Keratinocyte (primary cell): Measurements from ENCODE around the gene FBXO10. TPM values are rescaled to one million over a fixed set of nuclear protein-coding genes. Genes with fewer than 3 reads are reported as not detected.

ENCODE experiments used
- DNase-seq: peaks from one replicate; pipeline ENCODE4 v3.0.0-alpha.2; 2011; ENCODE audit warnings: low read depth, missing footprints, low spot score
- FAIRE-seq: peaks from 2 replicates; lab custom pipeline; 2011; peaks lifted over from hg19 to GRCh38; lab: Jason Lieb, UNC
- H2AFZ ChIP-seq: 2 replicates; pipeline ENCODE4 v1.6.0; 2012; ENCODE audit warnings: low read length, control low read depth, inconsistent platforms; ENCODE audit not compliant: control insufficient read depth
- H3K27ac ChIP-seq: 2 replicates; pipeline ENCODE4 v1.5.1; 2011; ENCODE audit warnings: low read length; ENCODE audit not compliant: control insufficient read depth, insufficient read depth
- H3K27me3 ChIP-seq: 3 replicates; pipeline ENCODE4 v1.6.0; 2011; ENCODE audit warnings: low read length; ENCODE audit not compliant: control insufficient read depth, insufficient read depth; ENCODE audit errors: extremely low read depth
- H3K36me3 ChIP-seq, 2 experiments: 2 replicates in 1 of 2; 3 replicates in 1 of 2; pipeline ENCODE4 v1.5.1; 2011; ENCODE audit warnings: low read length in 2 of 2, mild to moderate bottlenecking in 1 of 2; ENCODE audit not compliant: control insufficient read depth in 2 of 2, insufficient read depth in 2 of 2; ENCODE audit errors: extremely low read depth in 1 of 2
- H3K4me1 ChIP-seq: 3 replicates; pipeline ENCODE4 v1.5.1; 2011; ENCODE audit warnings: low read length; ENCODE audit not compliant: control insufficient read depth, insufficient read depth; ENCODE audit errors: extremely low read depth
- H3K4me2 ChIP-seq: 3 replicates; pipeline ENCODE4 v1.6.0; 2011; ENCODE audit warnings: low read depth, low read length; ENCODE audit not compliant: control insufficient read depth, insufficient read depth; ENCODE audit errors: extremely low read depth
- H3K4me3 ChIP-seq, 3 experiments: fragments of 200-600 bp in 1 of 3; sonication (generic) in 1 of 3; 2 replicates in 2 of 3; 3 replicates in 1 of 3; pipeline ENCODE4 v1.5.1; 2011 to 2016; ENCODE audit warnings: low read length in 3 of 3, mild to moderate bottlenecking in 3 of 3, control low read depth in 2 of 3, inconsistent platforms in 1 of 3, low read depth in 1 of 3, mixed read lengths in 1 of 3, mixed run types in 1 of 3, moderate library complexity in 1 of 3; ENCODE audit not compliant: control insufficient read depth in 2 of 3, insufficient read depth in 2 of 3; ENCODE audit errors: extremely low read depth in 1 of 3
- H3K79me2 ChIP-seq: 2 replicates; pipeline ENCODE4 v1.6.0; 2012; ENCODE audit warnings: low read length; ENCODE audit not compliant: control insufficient read depth, insufficient read depth
- H3K9ac ChIP-seq: 3 replicates; pipeline ENCODE4 v1.6.0; 2011; ENCODE audit warnings: low read length; ENCODE audit not compliant: control insufficient read depth, insufficient read depth; ENCODE audit errors: extremely low read depth
- H3K9me1 ChIP-seq: 3 replicates; pipeline ENCODE4 v1.6.0; 2011; ENCODE audit warnings: low read length; ENCODE audit not compliant: control insufficient read depth, insufficient read depth; ENCODE audit errors: extremely low read depth
- H3K9me3 ChIP-seq: 2 replicates; pipeline ENCODE4 v1.5.1; 2012; ENCODE audit warnings: low read depth, low read length; ENCODE audit not compliant: control insufficient read depth
- H4K20me1 ChIP-seq: 3 replicates; pipeline ENCODE4 v1.6.0; 2011; ENCODE audit warnings: low read length; ENCODE audit not compliant: control insufficient read depth, insufficient read depth; ENCODE audit errors: extremely low read depth
- EZH2 ChIP-seq: IDR thresholded peaks from one replicate; pipeline ENCODE4 v1.6.1; 2012; ENCODE audit warnings: inconsistent platforms, mild to moderate bottlenecking, low read length, moderate library complexity
- dilution Hi-C: fragments of 300-500 bp; cut with MboI; formaldehyde crosslinking; loops from one replicate; pipeline ENCODE4 v1.7.0; 2020; ENCODE audit warnings: low sequenced_read_pairs; ENCODE audit not compliant: extremely low pct_ligation_motif_present
- polyA plus RNA-seq, 5 experiments: library from polyadenylated mRNA; depleted of rRNA in 3 of 5; stranded (reverse) in 3 of 5; stranded (forward) in 1 of 5; unstranded in 1 of 5; fragments of >200 nt; gene quantifications; 1 replicate in 1 of 5; 2 replicates in 3 of 5; 3 replicates in 1 of 5; pipeline versions ENCODE4 v1.2.1 to v1.2.3, GENCODE V29; 2011 to 2012; ENCODE audit warnings: missing spikeins in 2 of 5, low read depth in 1 of 5, low replicate concordance in 1 of 5
- TF ChIP-seq, protein P1 (sequence below), 3 experiments: IDR thresholded peaks in 1 of 3; conservative IDR thresholded peaks in 1 of 3; optimal IDR thresholded peaks in 1 of 3; 2 replicates in 2 of 3; 3 replicates in 1 of 3; pipeline versions ENCODE3 to v1.5.1; 2011; ENCODE audit warnings: low read length in 3 of 3, mild to moderate bottlenecking in 3 of 3, moderate library complexity in 2 of 3, control low read depth in 1 of 3, inconsistent platforms in 1 of 3; ENCODE audit not compliant: insufficient read depth in 2 of 3; ENCODE audit errors: extremely low read depth in 1 of 3

FBXO10 gene
- polyA plus RNA-seq, 1 donor (not counting 4 experiments of a cell fraction or from before 2014, with no cell fraction given), result 4.1 TPM

DNA sequence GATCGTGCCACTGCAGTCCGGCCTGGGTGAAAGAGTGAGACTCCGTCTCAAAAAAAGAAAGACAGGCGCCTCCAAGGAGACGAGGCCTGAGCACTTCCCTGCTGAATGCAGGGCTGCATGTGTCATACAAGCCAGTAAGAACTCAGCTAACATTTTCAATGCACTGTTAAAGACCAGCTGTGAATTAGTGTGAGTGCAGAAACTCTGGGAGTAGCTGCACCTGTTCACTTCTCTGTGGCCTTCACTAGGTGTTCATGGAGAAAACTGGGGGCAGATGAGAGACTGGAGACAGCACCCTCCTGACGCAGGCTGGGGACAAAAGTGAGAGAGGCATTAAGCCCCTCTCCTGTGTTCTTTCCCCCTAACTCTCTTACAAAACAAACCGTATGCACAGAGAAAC, 41.8 kb downstream of the FBXO10 start:
- no peaks in the 10 kb centered on the region for H3K9me1 ChIP-seq
- H3K9ac ChIP-seq, result no peak overlapping the region
- H3K79me2 ChIP-seq, result no peaks in the 10 kb centered on the region
- H3K4me1 ChIP-seq, result no peaks in the 10 kb centered on the region
- no peaks in the 10 kb centered on the region for H3K9me3 ChIP-seq
- H3K4me2 ChIP-seq, result no peak overlapping the region
- H2AFZ ChIP-seq, result no peak overlapping the region
- H3K4me3 ChIP-seq, result no peak overlapping the region
- no peak overlapping the region for H3K27ac ChIP-seq
- FAIRE-seq, result no peak
- TF ChIP-seq, protein P1, sequence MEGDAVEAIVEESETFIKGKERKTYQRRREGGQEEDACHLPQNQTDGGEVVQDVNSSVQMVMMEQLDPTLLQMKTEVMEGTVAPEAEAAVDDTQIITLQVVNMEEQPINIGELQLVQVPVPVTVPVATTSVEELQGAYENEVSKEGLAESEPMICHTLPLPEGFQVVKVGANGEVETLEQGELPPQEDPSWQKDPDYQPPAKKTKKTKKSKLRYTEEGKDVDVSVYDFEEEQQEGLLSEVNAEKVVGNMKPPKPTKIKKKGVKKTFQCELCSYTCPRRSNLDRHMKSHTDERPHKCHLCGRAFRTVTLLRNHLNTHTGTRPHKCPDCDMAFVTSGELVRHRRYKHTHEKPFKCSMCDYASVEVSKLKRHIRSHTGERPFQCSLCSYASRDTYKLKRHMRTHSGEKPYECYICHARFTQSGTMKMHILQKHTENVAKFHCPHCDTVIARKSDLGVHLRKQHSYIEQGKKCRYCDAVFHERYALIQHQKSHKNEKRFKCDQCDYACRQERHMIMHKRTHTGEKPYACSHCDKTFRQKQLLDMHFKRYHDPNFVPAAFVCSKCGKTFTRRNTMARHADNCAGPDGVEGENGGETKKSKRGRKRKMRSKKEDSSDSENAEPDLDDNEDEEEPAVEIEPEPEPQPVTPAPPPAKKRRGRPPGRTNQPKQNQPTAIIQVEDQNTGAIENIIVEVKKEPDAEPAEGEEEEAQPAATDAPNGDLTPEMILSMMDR (optimal IDR thresholded peaks at IDR 0.05 in 1 of 3, IDR thresholded peaks at IDR 0.05 in 1 of 3, conservative IDR thresholded peaks at IDR 0.05 in 1 of 3; ENCODE audit: extremely low read depth in 1 of 3, insufficient read depth in 2 of 3, low read length in 3 of 3), result no peak
- no peak for TF ChIP-seq EZH2
- no peak for DNase-seq
- dilution Hi-C loops, result no loop called here
- no peaks in the 10 kb centered on the region for H3K27me3 ChIP-seq
- H4K20me1 ChIP-seq, result no peaks in the 10 kb centered on the region
- H3K36me3 ChIP-seq, result peaks cover 0 to 20% of the 10 kb centered on the region in 2 experiments

GRCh38 chr9:37531699-37532098, 44.5 kb downstream of the FBXO10 start:
- Histone ChIP-seq H3K36me3 (peaks cover 0 to 14% of the 10 kb centered on the region in 2 experiments), H2AFZ (no peak overlapping the region), H3K79me2 (no peaks in the 10 kb centered on the region), H3K9ac (no peak overlapping the region), H3K27ac (no peak overlapping the region), H3K9me1 (no peaks in the 10 kb centered on the region), H3K4me3 (no peak overlapping the region), H4K20me1 (no peaks in the 10 kb centered on the region), H3K4me1 (no peaks in the 10 kb centered on the region), H3K4me2 (no peak overlapping the region), H3K9me3 (no peaks in the 10 kb centered on the region), H3K27me3 (no peaks in the 10 kb centered on the region)
- dilution Hi-C loops, result no loop called here
- FAIRE-seq, result no peak
- TF ChIP-seq, protein P1 (optimal IDR thresholded peaks at IDR 0.05 in 1 of 3, IDR thresholded peaks at IDR 0.05 in 1 of 3, conservative IDR thresholded peaks at IDR 0.05 in 1 of 3; ENCODE audit: extremely low read depth in 1 of 3, insufficient read depth in 2 of 3, low read length in 3 of 3), result no peak
- TF ChIP-seq EZH2, result no peak
- DNase-seq, result no peak
